HEK293 (cell line): Measurements from ENCODE around the gene CMKLR1.

Experiments used
- CTCF ChIA-PET: fragments of 350-600 bp; formaldehyde crosslinking; extraction: SDS; loops from one replicate; lab custom pipeline; 2021; ENCODE audit warnings: antibody characterized with exemption; lab: Yijun Ruan, JAX
- POLR2A ChIA-PET: fragments of 300-600 bp; formaldehyde crosslinking; extraction: SDS; loops from one replicate; lab custom pipeline; 2020; ENCODE audit warnings: antibody characterized with exemption, inconsistent platforms; lab: Yijun Ruan, JAX
- H3K27ac ChIP-seq: fragments of 200-500 bp; sonication (Bioruptor generic); 2 replicates; pipeline ENCODE4 v1.5.1; 2014; ENCODE audit warnings: low read depth, low read length, control low read depth, inconsistent platforms; ENCODE audit errors: extremely low read depth
- H3K36me3 ChIP-seq, 2 experiments: fragments of 200-500 bp in 1 of 2; sonication (Bioruptor generic) in 1 of 2; 1 replicate in 1 of 2; 2 replicates in 1 of 2; pipeline ENCODE4 v1.5.1; 2014 to 2017; ENCODE audit warnings: inconsistent platforms in 2 of 2, low read length in 2 of 2; ENCODE audit not compliant: control insufficient read depth in 2 of 2, insufficient read depth in 1 of 2
- H3K4me1 ChIP-seq: fragments of 200-500 bp; sonication (Bioruptor generic); 2 replicates; pipeline ENCODE4 v1.5.1; 2014; ENCODE audit warnings: mild to moderate bottlenecking, low read length, inconsistent platforms; ENCODE audit not compliant: control insufficient read depth, insufficient read depth
- H3K4me3 ChIP-seq: 2 replicates; pipeline ENCODE4 v1.5.1; 2011; ENCODE audit warnings: low read depth, mild to moderate bottlenecking, control low read depth, low read length, moderate library complexity
- H3K9me3 ChIP-seq: fragments of 200-500 bp; sonication (Bioruptor generic); 2 replicates; pipeline ENCODE4 v1.5.1; 2014; ENCODE audit warnings: low read depth, low read length, inconsistent platforms; ENCODE audit not compliant: control insufficient read depth, insufficient read depth
- BCL11A ChIP-seq: fragments of 450-650 bp; formaldehyde crosslinking; IDR thresholded peaks from 2 replicates; pipeline ENCODE4 v1.5.1; 2016; ENCODE audit warnings: low read depth, missing biosample characterization, missing genetic modification characterization
- BCL11B ChIP-seq: fragments of 450-650 bp; formaldehyde crosslinking; IDR thresholded peaks from 2 replicates; pipeline ENCODE4 v1.5.1; 2016; ENCODE audit warnings: low read depth, missing biosample characterization, missing genetic modification characterization
- CTCF ChIP-seq: fragments of 450-650 bp; formaldehyde crosslinking; IDR thresholded peaks from 2 replicates; pipeline ENCODE4 v1.5.1; 2016; ENCODE audit warnings: missing biosample characterization, missing genetic modification characterization
- EGR2 ChIP-seq: fragments of 450-650 bp; formaldehyde crosslinking; IDR thresholded peaks from 2 replicates; pipeline ENCODE4 v1.5.1; 2016; ENCODE audit warnings: low read depth, missing biosample characterization, missing genetic modification characterization
- OVOL3 ChIP-seq: fragments of 450-650 bp; formaldehyde crosslinking; IDR thresholded peaks from 2 replicates; pipeline ENCODE4 v1.5.1; 2016; ENCODE audit warnings: missing biosample characterization, missing genetic modification characterization
- SALL2 ChIP-seq: fragments of 450-650 bp; formaldehyde crosslinking; IDR thresholded peaks from 2 replicates; pipeline ENCODE4 v1.5.0; 2017; ENCODE audit warnings: missing biosample characterization, mild to moderate bottlenecking, missing genetic modification characterization, borderline replicate concordance
- ZBTB1 ChIP-seq: fragments of 450-650 bp; formaldehyde crosslinking; IDR thresholded peaks from 2 replicates; pipeline ENCODE4 v1.5.1; 2016; ENCODE audit warnings: missing biosample characterization, missing genetic modification characterization
- ZBTB21 ChIP-seq: fragments of 450-650 bp; formaldehyde crosslinking; IDR thresholded peaks from 2 replicates; pipeline ENCODE4 v1.5.1; 2017; ENCODE audit warnings: missing biosample characterization, missing genetic modification characterization
- ZFP3 ChIP-seq: fragments of 450-650 bp; formaldehyde crosslinking; IDR thresholded peaks from 2 replicates; pipeline ENCODE4 v1.5.1; 2016; ENCODE audit warnings: low read depth, missing biosample characterization, missing genetic modification characterization
- ZFP69B ChIP-seq: fragments of 450-650 bp; formaldehyde crosslinking; IDR thresholded peaks from 2 replicates; pipeline ENCODE4 v1.5.1; 2016; ENCODE audit warnings: missing biosample characterization, missing genetic modification characterization
- ZNF114 ChIP-seq: fragments of 450-650 bp; formaldehyde crosslinking; IDR thresholded peaks from 2 replicates; pipeline ENCODE4 v1.5.0; 2017; ENCODE audit warnings: missing biosample characterization, missing genetic modification characterization
- ZNF157 ChIP-seq: fragments of 450-650 bp; formaldehyde crosslinking; IDR thresholded peaks from 2 replicates; pipeline ENCODE4 v1.5.1; 2016; ENCODE audit warnings: missing biosample characterization, missing genetic modification characterization
- ZNF169 ChIP-seq: fragments of 450-650 bp; formaldehyde crosslinking; IDR thresholded peaks from 2 replicates; pipeline ENCODE4 v1.5.1; 2016; ENCODE audit warnings: missing biosample characterization, missing genetic modification characterization
- ZNF184 ChIP-seq: fragments of 450-650 bp; IDR thresholded peaks from 2 replicates; pipeline ENCODE4 v1.5.1; 2018; ENCODE audit warnings: missing biosample characterization, mild to moderate bottlenecking, missing genetic modification characterization
- ZNF23 ChIP-seq: fragments of 450-650 bp; formaldehyde crosslinking; IDR thresholded peaks from 2 replicates; pipeline ENCODE4 v1.5.1; 2016; ENCODE audit warnings: missing biosample characterization, missing genetic modification characterization, borderline replicate concordance
- ZNF302 ChIP-seq: fragments of 450-650 bp; formaldehyde crosslinking; IDR thresholded peaks from 2 replicates; pipeline ENCODE4 v1.5.1; 2016; ENCODE audit warnings: missing biosample characterization, missing genetic modification characterization, low read depth
- ZNF362 ChIP-seq: fragments of 450-650 bp; formaldehyde crosslinking; IDR thresholded peaks from 2 replicates; pipeline ENCODE4 v1.5.1; 2016; ENCODE audit warnings: missing biosample characterization, missing genetic modification characterization
- ZNF394 ChIP-seq: fragments of 450-650 bp; formaldehyde crosslinking; IDR thresholded peaks from 2 replicates; pipeline ENCODE4 v1.5.1; 2016; ENCODE audit warnings: missing biosample characterization, missing genetic modification characterization, mild to moderate bottlenecking, moderate library complexity, borderline replicate concordance
- ZNF488 ChIP-seq: fragments of 450-650 bp; formaldehyde crosslinking; IDR thresholded peaks from 2 replicates; pipeline ENCODE4 v1.5.1; 2016; ENCODE audit warnings: missing biosample characterization, missing genetic modification characterization
- ZNF501 ChIP-seq: fragments of 450-650 bp; formaldehyde crosslinking; IDR thresholded peaks from 2 replicates; pipeline ENCODE4 v1.5.1; 2016; ENCODE audit warnings: missing biosample characterization, missing genetic modification characterization
- ZNF621 ChIP-seq: fragments of 450-650 bp; formaldehyde crosslinking; IDR thresholded peaks from 2 replicates; pipeline ENCODE4 v1.5.1; 2017; ENCODE audit warnings: missing biosample characterization, missing genetic modification characterization
- ZNF639 ChIP-seq: fragments of 450-650 bp; formaldehyde crosslinking; IDR thresholded peaks from 2 replicates; pipeline ENCODE4 v1.5.1; 2016; ENCODE audit warnings: missing biosample characterization, missing genetic modification characterization
- ZNF660 ChIP-seq: fragments of 450-650 bp; IDR thresholded peaks from 2 replicates; pipeline ENCODE4 v1.5.1; 2018; ENCODE audit warnings: missing biosample characterization, mild to moderate bottlenecking, missing genetic modification characterization
- ZNF692 ChIP-seq: fragments of 450-650 bp; formaldehyde crosslinking; IDR thresholded peaks from 2 replicates; pipeline ENCODE4 v1.5.1; 2016; ENCODE audit warnings: missing biosample characterization, missing genetic modification characterization
- ZNF747 ChIP-seq: fragments of 450-650 bp; formaldehyde crosslinking; IDR thresholded peaks from 2 replicates; pipeline ENCODE4 v1.5.1; 2016; ENCODE audit warnings: missing biosample characterization, missing genetic modification characterization
- ZNF776 ChIP-seq: fragments of 450-650 bp; formaldehyde crosslinking; IDR thresholded peaks from 2 replicates; pipeline ENCODE4 v1.5.0; 2017; ENCODE audit warnings: missing biosample characterization, missing genetic modification characterization, borderline replicate concordance
- ZNF791 ChIP-seq: fragments of 450-650 bp; formaldehyde crosslinking; IDR thresholded peaks from 2 replicates; pipeline ENCODE4 v1.5.1; 2016; ENCODE audit warnings: missing biosample characterization, missing genetic modification characterization
- ZSCAN30 ChIP-seq: fragments of 450-650 bp; IDR thresholded peaks from 2 replicates; pipeline ENCODE4 v1.5.1; 2018; ENCODE audit warnings: missing biosample characterization, mild to moderate bottlenecking, missing genetic modification characterization, moderate library complexity

The CMKLR1 gene

GRCh38 chr12:108371801-108372344, 32.8 kb upstream of the CMKLR1 start:
- ChIA-PET CTCF (interaction anchor here (0.7 kb wide), 1 partner anchor 105 kb away, joined by 4 read pairs; no protein-coding TSS in a partner anchor), POLR2A (no interaction called here)
- Histone ChIP-seq H3K4me3 (no peak overlapping the region), H3K36me3 (no peaks in the 10 kb centered on the region), H3K27ac (no peak overlapping the region), H3K9me3 (no peaks in the 10 kb centered on the region), H3K4me1 (no peaks in the 10 kb centered on the region)
- no peak for TF ChIP-seq ZNF488
- no peak for TF ChIP-seq ZSCAN30 (tag by site-specific recombination)
- no peak for TF ChIP-seq ZNF394 (tag by site-specific recombination)
- no peak for TF ChIP-seq ZBTB21 (tag by site-specific recombination)
- TF ChIP-seq ZBTB1 (tag by site-specific recombination), result no peak
- no peak for TF ChIP-seq ZNF169 (tag by site-specific recombination)
- TF ChIP-seq ZNF184 (tag by site-specific recombination), result no peak
- TF ChIP-seq EGR2, result no peak
- no peak for TF ChIP-seq SALL2 (tag by site-specific recombination)
- TF ChIP-seq ZNF692 (tag by site-specific recombination), result no peak
- no peak for TF ChIP-seq ZNF791
- TF ChIP-seq ZNF639 (tag by site-specific recombination), result no peak
- TF ChIP-seq ZNF621 (tag by site-specific recombination), result no peak
- TF ChIP-seq ZNF501 (tag by site-specific recombination), result no peak
- TF ChIP-seq ZNF302 (tag by site-specific recombination), result no peak
- no peak for TF ChIP-seq ZNF362 (tag by site-specific recombination)
- TF ChIP-seq ZNF157 (tag by site-specific recombination), result no peak

GRCh38 chr12:108370415-108370814, 31.3 kb upstream of the CMKLR1 start:
- POLR2A ChIA-PET, result no interaction called here
- TF ChIP-seq ZNF776 (tag by site-specific recombination) (no peak), ZFP3 (tag by site-specific recombination) (no peak), BCL11B (tag by site-specific recombination) (no peak), ZFP69B (tag by site-specific recombination) (no peak), ZNF692 (tag by site-specific recombination) (no peak), ZNF169 (tag by site-specific recombination) (no peak), OVOL3 (tag by site-specific recombination) (no peak), ZNF23 (tag by site-specific recombination) (no peak), ZNF747 (no peak), ZNF114 (tag by site-specific recombination) (no peak), CTCF (tag by site-specific recombination) (no peak), BCL11A (no peak), ZNF660 (tag by site-specific recombination) (no peak)

More at GRCh38 chr12:108370415-108370814, 31.3 kb upstream of the CMKLR1 start:
- Histone ChIP-seq H3K4me1 (no peaks in the 10 kb centered on the region), H3K4me3 (no peak overlapping the region), H3K36me3 (no peaks in the 10 kb centered on the region), H3K9me3 (no peaks in the 10 kb centered on the region), H3K27ac (no peak overlapping the region)
- CTCF ChIA-PET, result interaction anchor here (0.6 kb wide), 1 partner anchor 63 kb away, joined by 3 read pairs; no protein-coding TSS in a partner anchor
